C4-2B (cell line): Measurements from ENCODE around the gene ADAM12.

Source experiments
- H3K27ac ChIP-seq: fragments of 450-650 bp; 2 replicates; pipeline ENCODE4 v1.5.1; 2017
- CTCF ChIP-seq: fragments of 450-650 bp; conservative IDR thresholded peaks from 2 replicates; pipeline ENCODE4 v1.5.1; 2017; ENCODE audit warnings: mild to moderate bottlenecking
- ZFX ChIP-seq: fragments of 450-650 bp; IDR thresholded peaks from 2 replicates; pipeline ENCODE4 v1.6.1; 2017

ADAM12 gene

GRCh38 chr10:126188679-126189200, 199.5 kb downstream of the ADAM12 start:
- TF ChIP-seq CTCF: no peak
- TF ChIP-seq ZFX: no peak
- no peak overlapping the region for H3K27ac ChIP-seq

GRCh38 chr10:126187399-126187798, 200.9 kb downstream of the ADAM12 start:
- TF ChIP-seq ZFX (no peak), CTCF (no peak)

GRCh38 chr10:126186766-126187165, 201.5 kb downstream of the ADAM12 start:
- no peak overlapping the region for H3K27ac ChIP-seq

More at GRCh38 chr10:126187399-126187798, 200.9 kb downstream of the ADAM12 start:
- no peak overlapping the region for H3K27ac ChIP-seq

GRCh38 chr10:126185676-126186447, 202.4 kb downstream of the ADAM12 start:
- TF ChIP-seq ZFX (no peak), CTCF (no peak)
- H3K27ac ChIP-seq: no peak overlapping the region

More at GRCh38 chr10:126186766-126187165, 201.5 kb downstream of the ADAM12 start:
- TF ChIP-seq CTCF (no peak), ZFX (no peak)

- TF ChIP-seq CTCF (no peak), ZFX (no peak)
- no peak overlapping the region for H3K27ac ChIP-seq
Observed at GRCh38 chr10:126181626-126182025, 206.7 kb downstream of the ADAM12 start.

GRCh38 chr10:126179637-126180036, 208.6 kb downstream of the ADAM12 start:
- no peak for TF ChIP-seq CTCF
- TF ChIP-seq ZFX: no peak
- no peak overlapping the region for H3K27ac ChIP-seq

- no peak overlapping the region for H3K27ac ChIP-seq
Observed at GRCh38 chr10:126177417-126178030, 210.8 kb downstream of the ADAM12 start.

More at GRCh38 chr10:126177417-126178030, 210.8 kb downstream of the ADAM12 start:
- no peak for TF ChIP-seq ZFX
